Parathyroid adenoma (tissue), 2 donors: ENCODE data around the gene MACIR.

Experiments
- H2AFZ ChIP-seq: fragments of 300-600 bp; sonication (generic); one replicate; pipeline ENCODE4 v1.7.0; 2017; ENCODE audit warnings: antibody characterized with exemption, mild to moderate bottlenecking
- H3K27ac ChIP-seq: fragments of 300-600 bp; sonication (generic); one replicate; pipeline ENCODE4 v1.7.0; 2017
- H3K27me3 ChIP-seq: fragments of 300-600 bp; sonication (generic); one replicate; pipeline ENCODE4 v1.7.0; 2017; ENCODE audit warnings: low read length; ENCODE audit not compliant: control insufficient read depth, insufficient read depth
- H3K36me3 ChIP-seq: fragments of 300-600 bp; sonication (generic); one replicate; pipeline ENCODE4 v1.7.0; 2017; ENCODE audit warnings: low read length; ENCODE audit not compliant: control insufficient read depth, insufficient read depth
- H3K4me1 ChIP-seq: fragments of 300-600 bp; sonication (generic); one replicate; pipeline ENCODE4 v1.7.0; 2017; ENCODE audit warnings: control low read depth
- H3K4me2 ChIP-seq: fragments of 300-600 bp; sonication (generic); one replicate; pipeline ENCODE4 v1.7.0; 2017; ENCODE audit warnings: low read length
- H3K4me3 ChIP-seq: fragments of 300-600 bp; sonication (generic); one replicate; pipeline ENCODE4 v1.7.0; 2017; ENCODE audit warnings: low read depth, low read length
- H3K79me2 ChIP-seq: fragments of 300-600 bp; sonication (generic); one replicate; pipeline ENCODE4 v1.7.0; 2017; ENCODE audit warnings: control low read depth
- H3K9ac ChIP-seq: fragments of 300-600 bp; sonication (generic); one replicate; pipeline ENCODE4 v1.7.0; 2017; ENCODE audit warnings: mild to moderate bottlenecking
- H3K9me3 ChIP-seq: fragments of 300-600 bp; sonication (generic); one replicate; pipeline ENCODE4 v1.7.0; 2017; ENCODE audit warnings: low read length; ENCODE audit not compliant: control insufficient read depth
- CTCF ChIP-seq: fragments of 300-600 bp; sonication (generic); IDR thresholded peaks from one replicate; pipeline ENCODE4 v1.7.0; 2017; ENCODE audit warnings: antibody characterized with exemption, mild to moderate bottlenecking
- donor health status: primary hyperparathyroidism.

Gene MACIR

GRCh38 chr5:103237778-103238177 is 20.8 kb upstream of the MACIR start:
- Histone ChIP-seq H3K9ac (no peak overlapping the region), H3K27me3 (no peaks in the 10 kb centered on the region), H3K4me3 (no peak overlapping the region), H3K79me2 (no peaks in the 10 kb centered on the region), H3K4me2 (no peak overlapping the region), H2AFZ (no peak overlapping the region), H3K36me3 (no peaks in the 10 kb centered on the region), H3K9me3 (no peaks in the 10 kb centered on the region), H3K4me1 (no peaks in the 10 kb centered on the region), H3K27ac (no peak overlapping the region)
- no peak for TF ChIP-seq CTCF

- H3K79me2 ChIP-seq: no peaks in the 10 kb centered on the region
- TF ChIP-seq CTCF: no peak
- H3K36me3 ChIP-seq: no peaks in the 10 kb centered on the region
- no peaks in the 10 kb centered on the region for H3K9me3 ChIP-seq
- H3K27me3 ChIP-seq: no peaks in the 10 kb centered on the region
- no peak overlapping the region for H3K27ac ChIP-seq
- H3K9ac ChIP-seq: no peak overlapping the region
- no peak overlapping the region for H2AFZ ChIP-seq
- no peak overlapping the region for H3K4me3 ChIP-seq
- H3K4me1 ChIP-seq: no peaks in the 10 kb centered on the region
- no peak overlapping the region for H3K4me2 ChIP-seq
These were observed 14.9 kb upstream of the MACIR start for GRCh38 chr5:103243665-103244064.

GRCh38 chr5:103244398-103244797 is 14.2 kb upstream of the MACIR start:
- no peak overlapping the region for H2AFZ ChIP-seq
- no peak for TF ChIP-seq CTCF
- H3K9me3 ChIP-seq: no peaks in the 10 kb centered on the region
- no peaks in the 10 kb centered on the region for H3K27me3 ChIP-seq
- H3K9ac ChIP-seq: no peak overlapping the region
- no peak overlapping the region for H3K4me3 ChIP-seq
- H3K4me2 ChIP-seq: no peak overlapping the region
- no peaks in the 10 kb centered on the region for H3K4me1 ChIP-seq
- H3K27ac ChIP-seq: no peak overlapping the region
- no peaks in the 10 kb centered on the region for H3K36me3 ChIP-seq
- H3K79me2 ChIP-seq: no peaks in the 10 kb centered on the region

- no peak overlapping the region for H3K4me2 ChIP-seq
- H3K4me1 ChIP-seq: no peaks in the 10 kb centered on the region
- no peaks in the 10 kb centered on the region for H3K9me3 ChIP-seq
- H3K9ac ChIP-seq: no peak overlapping the region
- TF ChIP-seq CTCF: no peak
- H2AFZ ChIP-seq: no peak overlapping the region
- H3K4me3 ChIP-seq: no peak overlapping the region
- no peak overlapping the region for H3K27ac ChIP-seq
- no peaks in the 10 kb centered on the region for H3K79me2 ChIP-seq
- H3K27me3 ChIP-seq: no peaks in the 10 kb centered on the region
- H3K36me3 ChIP-seq: no peaks in the 10 kb centered on the region
These were observed 12.8 kb upstream of the MACIR start for GRCh38 chr5:103245761-103246160.

GRCh38 chr5:103247118-103247517 is 11.4 kb upstream of the MACIR start:
- H3K4me2 ChIP-seq: no peak overlapping the region
- no peak overlapping the region for H3K4me3 ChIP-seq
- H3K36me3 ChIP-seq: no peaks in the 10 kb centered on the region
- TF ChIP-seq CTCF: no peak
- H3K9ac ChIP-seq: no peak overlapping the region
- no peak overlapping the region for H3K27ac ChIP-seq
- H3K4me1 ChIP-seq: no peaks in the 10 kb centered on the region
- H2AFZ ChIP-seq: no peak overlapping the region
- H3K9me3 ChIP-seq: no peaks in the 10 kb centered on the region
- no peaks in the 10 kb centered on the region for H3K27me3 ChIP-seq
- no peaks in the 10 kb centered on the region for H3K79me2 ChIP-seq
